ENCODE measurements around the gene NR2C2AP. TPM values are rescaled to one million over a fixed set of nuclear protein-coding genes. Genes with fewer than 3 reads are reported as not detected.
"Not testable (repeated sequence)": the region's sequence is repeated elsewhere in the genome, so short reads cannot be mapped to it uniquely, and the experiment has no call there.

The NR2C2AP gene
- total RNA-seq, 1 donor from 2014 or later: 12.9 TPM

DNA sequence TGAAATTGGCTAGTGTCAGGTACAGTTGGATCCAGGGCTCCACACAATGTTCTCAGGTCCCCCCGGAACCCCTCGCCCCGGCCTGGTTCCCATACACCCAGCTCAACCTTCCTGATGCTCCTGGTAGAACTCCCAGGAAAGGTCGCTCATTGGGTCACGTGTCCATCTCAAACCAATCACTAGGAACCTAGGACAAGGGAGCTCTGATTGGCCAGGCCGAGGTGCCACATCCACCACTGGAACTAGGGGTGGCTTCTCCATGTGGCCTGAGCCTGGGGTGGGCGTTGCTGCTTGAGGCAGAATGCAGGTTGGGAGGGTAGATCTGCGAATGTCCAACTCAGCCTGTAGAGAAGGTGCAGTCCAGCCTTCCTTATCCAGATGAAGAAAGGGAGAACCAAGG lies 26.3 kb downstream of the NR2C2AP start:
- no peaks in the 10 kb centered on the region for H3K4me1 ChIP-seq
- H3K27me3 ChIP-seq (ENCODE audit: low read depth): no peaks in the 10 kb centered on the region
- DNase-seq (no peak), ATAC-seq (no peak)
- no peak overlapping the region for H3K27ac ChIP-seq
- peaks cover 6% of the 10 kb centered on the region for H3K9me3 ChIP-seq
- H3K36me3 ChIP-seq: peaks cover 53% of the 10 kb centered on the region
- intact Hi-C loops (cut with DNase I): no loop called here
- no peak for TF ChIP-seq CTCF (IDR thresholded peaks at IDR 0.05)
- no peak overlapping the region for H3K4me3 ChIP-seq

GRCh38 chr19:19173243-19173642 lies 30.0 kb downstream of the NR2C2AP start:
- H3K4me3 ChIP-seq; H3K27ac ChIP-seq; ATAC-seq; H3K27me3 ChIP-seq (ENCODE audit: low read depth); intact Hi-C loops (cut with DNase I); DNase-seq; H3K9me3 ChIP-seq; H3K4me1 ChIP-seq: not testable (repeated sequence)
- H3K36me3 ChIP-seq: peaks cover 21% of the 10 kb centered on the region

DNA sequence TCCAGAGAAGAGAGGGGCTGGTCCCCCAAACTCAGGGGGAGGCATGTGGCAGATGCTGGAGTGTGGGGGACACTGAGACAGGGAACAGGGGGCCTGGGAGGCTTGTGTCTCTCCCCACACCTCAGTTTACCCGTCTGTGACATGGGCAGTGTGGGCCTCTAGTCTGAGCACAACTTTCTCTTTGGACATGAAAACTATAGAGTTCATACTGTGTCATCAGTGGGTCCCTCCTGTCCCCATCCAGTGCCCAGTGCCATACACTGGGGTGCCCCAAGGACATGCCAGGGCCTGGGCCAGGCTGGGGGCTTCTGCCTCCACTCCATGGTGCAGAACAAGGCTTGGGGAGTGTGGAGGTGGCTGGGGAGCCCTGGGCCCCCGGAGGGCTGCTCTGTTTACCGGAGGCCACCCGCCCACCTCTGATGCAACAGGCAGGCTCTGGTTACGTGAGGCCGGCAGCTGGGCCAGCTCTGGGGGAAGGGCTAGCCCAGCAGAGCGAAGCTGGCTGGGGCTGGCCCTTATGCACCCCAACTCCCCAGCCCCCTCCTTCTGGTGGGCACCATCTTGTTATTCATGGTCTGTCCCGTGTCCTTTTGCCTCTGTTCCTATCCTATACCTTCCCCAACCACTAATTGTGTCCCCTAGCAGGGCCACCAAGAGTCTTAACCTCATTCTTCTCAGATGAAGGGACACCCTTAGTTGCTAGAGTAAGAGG lies 31.2 kb downstream of the NR2C2AP start:
- Histone ChIP-seq H3K4me3 (no peak overlapping the region), H3K27ac (no peak overlapping the region), H3K36me3 (peaks cover 13% of the 10 kb centered on the region), H3K4me1 (peaks cover 7% of the 10 kb centered on the region), H3K9me3 (no peaks in the 10 kb centered on the region), H3K27me3 (ENCODE audit: low read depth) (no peaks in the 10 kb centered on the region)
- intact Hi-C loops (cut with DNase I): no loop called here
- TF ChIP-seq CTCF (IDR thresholded peaks at IDR 0.05): no peak
- DNase-seq (no peak), ATAC-seq (no peak)

GRCh38 chr19:19170873-19171672 lies 32.1 kb downstream of the NR2C2AP start:
- no peak overlapping the region for H3K27ac ChIP-seq
- intact Hi-C loops (cut with DNase I): no loop called here
- H3K36me3 ChIP-seq: peaks cover 6% of the 10 kb centered on the region
- H3K9me3 ChIP-seq: no peaks in the 10 kb centered on the region
- no peaks in the 10 kb centered on the region for H3K27me3 ChIP-seq (ENCODE audit: low read depth)
- H3K4me1 ChIP-seq: peaks cover 7% of the 10 kb centered on the region
- DNase-seq (no peak), ATAC-seq (no peak)
- no peak for TF ChIP-seq CTCF (IDR thresholded peaks at IDR 0.05)
- H3K4me3 ChIP-seq: no peak overlapping the region

- Histone ChIP-seq H3K4me3 (peak within 1 kb of the TSS; percentile 37), H3K9me3 (no peaks in the 10 kb centered on the region)
These were observed 33.0 kb downstream of the NR2C2AP start, which contains the start of gene MEF2B for GRCh38 chr19:19170053-19170872. Gene MEF2B (minus strand): TSS chr19:19170263. CDS start chr19:19150735, 19,528 bp downstream.

More at GRCh38 chr19:19170053-19170872, 33.0 kb downstream of the NR2C2AP start, which contains the start of gene MEF2B:
- H3K36me3 ChIP-seq: no peaks in the 10 kb centered on the region
- no peak for TF ChIP-seq CTCF (IDR thresholded peaks at IDR 0.05)
- DNase-seq (peak; percentile 87), ATAC-seq (peak; percentile 91 to 95)
- H3K27me3 ChIP-seq (ENCODE audit: low read depth): no peaks in the 10 kb centered on the region
- intact Hi-C loops (cut with DNase I): no loop called here
- H3K27ac ChIP-seq: no peak within 1 kb of the TSS
- H3K4me1 ChIP-seq: peaks cover 7% of the 10 kb centered on the region
